GM18499 (cell line): ENCODE results near the gene DNASE2.
"Not testable (repeated sequence)": the region's sequence is repeated elsewhere in the genome, so short reads cannot be mapped to it uniquely, and the experiment has no call there.

Experiments
- ATAC-seq: cut with Tn5 transposase; IDR thresholded peaks from one replicate; pipeline ENCODE4 v1.9.1; 2021; ENCODE audit warnings: moderate number of reproducible peaks; ENCODE audit not compliant: insufficient read depth, unreplicated experiment

The DNASE2 gene

DNA sequence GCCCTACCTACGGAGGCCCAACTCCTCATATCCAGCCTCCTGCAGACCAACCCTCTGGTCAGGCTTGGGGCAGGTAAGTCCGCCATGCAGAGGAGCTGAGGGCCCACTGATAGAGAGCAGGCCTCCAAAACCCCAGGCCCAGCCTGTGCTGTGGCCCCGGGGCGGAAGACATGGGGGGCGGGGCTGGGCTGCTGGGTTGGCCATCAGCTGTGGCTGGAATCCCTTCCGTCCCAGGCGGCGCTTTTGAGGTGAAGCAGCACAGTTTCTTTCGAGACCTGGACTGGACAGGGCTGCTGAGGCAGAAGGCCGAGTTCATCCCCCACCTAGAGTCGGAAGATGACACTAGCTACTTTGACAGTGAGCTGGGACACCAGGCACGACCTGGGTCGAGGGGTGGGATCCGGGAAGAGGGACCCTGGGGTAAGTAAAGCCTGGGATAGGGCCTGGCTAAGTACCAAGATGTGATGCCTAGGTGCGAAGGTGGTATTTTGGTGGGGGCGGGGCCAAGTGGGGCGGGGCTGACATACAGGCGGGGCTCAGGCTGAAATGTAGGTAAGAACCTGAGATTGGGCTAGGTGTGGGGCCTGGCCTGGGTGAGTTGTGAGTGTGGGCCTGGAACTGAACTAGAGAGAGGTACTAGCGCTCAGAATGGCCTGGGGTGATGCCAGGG lies 15.4 kb downstream of the DNASE2 start:
- ATAC-seq, result no peak

DNA sequence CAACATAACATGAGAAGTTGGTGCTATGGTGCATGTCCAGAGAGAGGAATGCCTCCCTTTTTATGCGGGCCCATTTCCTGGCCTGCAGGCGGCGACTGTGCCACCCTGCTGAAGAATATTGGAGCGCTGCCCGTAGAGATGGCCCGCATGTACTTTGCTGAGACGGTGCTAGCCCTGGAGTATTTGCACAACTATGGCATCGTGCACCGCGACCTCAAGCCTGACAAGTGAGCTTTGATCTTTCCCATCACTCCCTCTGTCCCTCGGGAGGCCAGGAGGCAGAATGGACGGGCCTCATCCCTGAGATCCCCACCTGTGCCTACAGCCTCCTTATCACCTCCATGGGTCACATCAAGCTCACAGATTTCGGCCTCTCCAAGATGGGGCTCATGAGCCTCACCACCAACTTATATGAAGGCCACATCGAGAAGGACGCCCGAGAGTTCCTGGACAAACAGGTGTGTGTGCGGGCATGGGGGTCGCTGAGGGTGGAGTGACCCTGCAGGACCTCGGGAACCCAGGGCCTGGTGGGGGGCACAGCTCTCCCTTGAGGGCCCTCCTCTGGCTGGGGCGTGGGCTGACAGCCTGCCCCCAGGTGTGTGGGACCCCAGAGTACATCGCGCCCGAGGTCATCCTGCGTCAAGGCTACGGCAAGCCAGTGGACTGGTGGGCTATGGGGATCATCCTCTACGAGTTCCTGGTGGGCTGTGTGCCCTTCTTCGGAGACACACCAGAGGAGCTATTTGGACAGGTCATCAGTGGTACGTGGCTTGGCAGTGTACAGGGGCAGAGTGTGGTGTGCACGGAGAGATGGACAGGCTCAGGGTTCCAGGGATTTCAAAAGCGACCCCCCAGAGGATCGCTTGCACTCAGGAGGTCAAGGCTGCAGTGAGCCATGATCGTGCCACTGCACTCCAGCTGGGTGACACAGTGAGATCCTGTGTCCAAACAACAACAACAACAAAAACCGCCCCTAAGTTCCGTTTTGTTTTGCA lies 16.2 kb downstream of the DNASE2 start:
- ATAC-seq, result no peak

DNA sequence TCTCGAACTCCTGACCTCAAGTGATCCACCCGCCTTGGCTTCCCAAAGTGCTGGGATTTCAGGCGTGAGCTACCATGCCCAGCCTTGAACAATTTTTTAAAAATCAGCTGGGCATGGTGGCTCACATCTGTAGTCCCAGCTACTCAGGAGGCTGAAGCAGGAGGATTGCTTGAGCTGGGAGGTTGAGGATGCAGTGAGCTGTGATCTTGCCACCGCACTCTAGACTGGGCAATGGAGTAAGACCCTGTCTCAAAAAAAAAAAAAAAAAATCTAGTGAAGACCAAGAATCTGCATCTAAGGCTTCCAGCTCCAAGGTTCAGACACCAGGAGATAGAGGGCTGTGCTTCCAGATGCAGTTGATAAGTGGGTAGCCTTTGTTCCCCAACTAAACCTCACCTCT lies 17.1 kb downstream of the DNASE2 start:
- no peak for ATAC-seq

DNA sequence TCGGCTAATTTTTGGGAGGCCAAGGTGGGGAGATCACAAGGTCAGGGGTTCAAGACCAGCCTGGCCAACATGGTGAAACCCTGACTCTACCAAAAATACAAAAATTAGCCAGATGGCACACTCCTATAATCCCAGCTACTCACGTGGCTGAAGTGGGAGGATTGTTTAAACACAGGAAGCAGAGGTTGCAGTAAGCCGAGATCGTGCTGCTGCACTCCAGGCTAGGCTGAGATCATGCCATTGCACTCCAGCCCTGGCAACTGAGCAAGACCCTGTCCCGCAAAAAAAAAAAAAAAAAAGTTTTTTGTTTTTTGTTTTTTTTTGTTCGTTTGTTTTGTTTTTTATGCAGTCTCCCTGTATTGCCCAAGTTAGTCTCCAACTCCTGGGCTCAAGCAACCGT lies 21.7 kb downstream of the DNASE2 start:
- ATAC-seq, result no peak

- no peak for ATAC-seq
Measured at GRCh38 chr19:12858041-12858928, 23.0 kb downstream of the DNASE2 start.

DNA sequence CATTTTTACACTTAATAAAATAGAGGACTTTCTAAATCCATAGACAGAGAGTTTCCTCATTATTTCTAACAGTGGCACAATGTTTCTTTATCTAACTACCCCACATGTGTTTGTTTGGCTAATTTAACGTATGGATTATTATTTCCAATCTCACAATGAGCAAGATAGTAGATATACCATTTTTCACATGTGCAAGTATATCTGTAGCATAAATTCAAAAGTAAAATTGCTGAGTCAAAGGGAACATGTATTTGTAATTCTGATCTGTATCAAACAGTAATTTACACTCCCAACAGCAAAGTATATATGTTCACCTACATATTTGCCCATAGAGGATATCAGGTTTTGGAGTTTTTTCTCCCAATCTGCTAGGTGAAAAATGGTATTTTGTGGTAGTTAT lies 24.6 kb downstream of the DNASE2 start:
- no peak for ATAC-seq

- no peak for ATAC-seq
Measured at GRCh38 chr19:12847159-12848139, 33.8 kb downstream of the DNASE2 start.

GRCh38 chr19:12846613-12847012 lies 34.6 kb downstream of the DNASE2 start:
- ATAC-seq, result not testable (repeated sequence)

DNA sequence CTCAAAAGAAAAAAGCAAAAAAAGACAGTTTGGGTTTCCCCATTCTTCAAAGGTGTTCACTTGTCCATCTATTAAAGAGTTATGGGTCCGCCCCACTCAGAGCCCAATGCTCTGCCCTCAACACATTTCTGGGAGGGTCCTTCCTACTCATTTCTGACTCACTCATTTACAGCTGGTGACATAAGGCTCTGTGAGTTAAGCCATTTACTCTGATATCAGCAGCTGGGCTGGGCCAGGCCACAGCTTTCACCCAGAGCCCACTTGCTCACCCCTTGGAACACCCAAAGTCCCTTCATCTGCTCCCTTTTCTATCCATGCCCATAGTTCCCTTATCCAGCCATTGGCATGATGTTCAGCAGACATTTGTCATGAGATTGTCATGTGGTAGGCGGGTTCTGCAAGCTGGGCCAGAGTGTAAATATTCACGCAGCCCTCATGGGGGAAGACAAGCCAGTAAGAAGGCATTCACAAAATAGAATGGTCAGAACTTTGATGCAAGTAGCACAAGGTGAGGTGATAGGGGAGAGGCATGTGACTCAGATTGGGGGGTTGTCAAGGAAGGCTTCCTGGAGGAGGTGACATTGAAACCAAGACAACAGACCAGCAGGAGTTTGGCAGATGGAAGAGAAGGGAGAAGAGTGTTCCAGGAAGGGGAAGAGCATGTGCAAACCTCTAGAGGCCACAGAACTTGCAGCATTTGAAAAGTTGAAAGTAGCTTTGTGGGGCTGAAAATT lies 37.1 kb downstream of the DNASE2 start:
- ATAC-seq, result no peak

- no peak for ATAC-seq
Measured at GRCh38 chr19:12843328-12843727, 37.9 kb downstream of the DNASE2 start.

DNA sequence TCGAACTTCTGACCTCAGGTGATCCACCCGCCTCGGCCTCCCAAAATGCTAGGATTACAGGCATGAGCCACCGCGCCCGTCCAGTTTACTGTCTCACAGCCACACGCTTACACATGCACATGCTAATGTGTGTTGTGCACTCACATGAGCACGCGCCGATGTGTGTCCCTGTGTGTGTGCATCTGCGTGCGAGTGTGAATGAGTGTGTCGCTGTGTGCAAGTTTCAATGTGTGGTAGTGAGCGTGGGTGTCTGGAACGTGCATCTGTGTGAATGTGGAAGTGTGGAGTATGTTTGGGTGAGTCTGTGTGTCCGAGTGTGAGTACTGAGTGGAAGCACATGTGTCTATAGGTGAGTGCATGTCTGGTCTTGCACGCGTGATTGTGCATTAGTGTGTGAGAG lies 38.7 kb downstream of the DNASE2 start:
- no peak for ATAC-seq

- no peak for ATAC-seq
Measured at GRCh38 chr19:12841094-12841493, 40.2 kb downstream of the DNASE2 start.

- ATAC-seq, result no peak
Measured at GRCh38 chr19:12840091-12841079, 40.9 kb downstream of the DNASE2 start.

DNA sequence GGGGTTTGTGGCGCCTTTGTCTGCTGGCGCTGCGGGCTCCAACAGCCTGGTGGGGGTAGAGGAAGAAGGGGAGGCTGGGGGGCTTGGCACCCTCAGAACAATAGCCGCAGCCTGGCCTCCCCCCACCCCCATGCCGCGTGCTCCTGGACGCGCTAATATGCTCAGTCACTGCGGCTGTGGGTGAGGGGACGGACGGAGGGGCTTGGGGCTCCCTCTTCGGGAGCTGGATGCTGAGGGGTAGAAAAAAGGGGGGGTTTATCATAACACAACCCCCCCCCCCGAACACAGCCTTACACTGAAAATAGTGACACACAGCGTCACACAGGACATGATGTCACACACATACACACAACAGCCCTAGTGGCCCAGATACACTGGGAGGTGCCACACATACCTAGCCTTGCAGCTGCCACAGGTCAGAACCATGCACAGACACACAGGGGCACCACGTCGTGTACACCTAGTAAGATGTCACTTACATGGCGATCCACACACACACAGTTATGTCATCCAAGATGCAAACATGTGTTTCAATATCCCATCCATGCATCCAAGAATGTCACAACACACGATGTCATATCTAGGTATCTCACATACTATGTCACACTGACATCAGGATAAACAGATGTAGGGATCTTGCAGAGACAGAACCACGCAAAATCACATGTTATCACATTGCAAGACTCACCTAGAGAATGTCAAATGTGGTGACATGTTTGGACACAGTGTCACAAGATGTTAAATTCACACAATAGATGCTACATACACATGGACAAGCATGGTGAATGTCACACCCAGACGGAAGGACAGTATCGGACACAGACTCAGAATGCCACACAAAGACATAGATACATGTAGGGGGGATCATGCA lies 42.1 kb downstream of the DNASE2 start:
- no peak for ATAC-seq

- no peak for ATAC-seq
Measured at GRCh38 chr19:12838182-12838885, 42.9 kb downstream of the DNASE2 start, which contains the start of gene MAST1. Gene MAST1 (plus strand): TSS chr19:12838515. CDS start chr19:12838573, 58 bp downstream.

DNA sequence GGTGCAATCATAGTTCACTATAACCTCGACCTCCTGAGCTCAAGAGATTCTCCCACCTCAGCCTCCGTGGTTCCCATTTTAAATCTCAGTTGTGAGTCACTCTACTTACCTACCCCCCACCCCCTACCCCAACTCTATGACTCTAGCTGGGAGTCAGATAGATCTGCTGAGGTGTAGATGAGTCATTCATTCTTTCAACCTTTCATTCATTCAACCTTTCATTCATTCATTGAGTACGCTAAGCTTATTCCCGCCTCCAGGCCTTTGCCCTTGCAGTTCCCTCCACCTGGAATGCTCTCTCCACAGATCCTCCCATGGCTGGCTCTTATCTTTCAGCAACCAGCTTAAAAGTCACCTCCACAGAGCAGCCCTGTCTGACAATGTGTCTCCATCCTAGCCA lies 44.0 kb downstream of the DNASE2 start:
- no peak for ATAC-seq
